ENCODE measurements around the gene EPC2. TPM values are rescaled to one million over a fixed set of nuclear protein-coding genes. Genes with fewer than 3 reads are reported as not detected.
"Not testable (repeated sequence)": the region's sequence is repeated elsewhere in the genome, so short reads cannot be mapped to it uniquely, and the experiment has no call there.

Gene EPC2
- polyA plus RNA-seq, 3 donors = 1.4 to 19.2 (median 2.0) TPM

- peaks cover 42% of the 10 kb centered on the region for H3K4me1 Mint-ChIP-seq
- no peak overlapping the region for H3K4me3 ChIP-seq (replicated peaks in 1 of 3; ENCODE audit: low read depth in 2 of 3, low read length in 3 of 3)
These were observed 14.5 kb downstream of the EPC2 start for GRCh38 chr2:148658807-148659722.

DNA sequence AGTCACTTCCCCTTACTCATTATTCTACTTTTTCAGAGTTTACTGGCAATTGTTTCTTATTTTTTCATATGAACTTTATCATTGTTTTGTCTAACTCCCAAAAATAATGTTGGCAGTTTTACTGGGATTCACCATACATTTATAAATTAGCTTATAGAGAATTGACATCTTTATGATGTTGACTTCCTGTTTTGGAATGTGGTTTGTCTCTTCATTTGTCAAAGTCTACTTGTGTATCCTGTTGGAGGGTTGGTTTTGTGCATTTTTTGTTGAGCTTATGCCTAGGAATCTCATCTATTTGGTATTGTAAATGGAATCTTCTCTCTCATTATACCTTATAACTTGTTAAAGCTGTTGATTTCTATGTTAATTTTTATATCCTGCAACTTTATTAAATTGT is 16.4 kb downstream of the EPC2 start:
- peaks cover 88% of the 10 kb centered on the region for H4K20me1 ChIP-seq (ENCODE audit: insufficient read depth, low read length)
- Mint-ChIP-seq H3K9me3 (no peaks in the 10 kb centered on the region), H3K4me3 (no peak overlapping the region), H3K4me1 (peaks cover 34% of the 10 kb centered on the region), H3K27ac (peak overlapping the region in 1 of 7 donors; percentile 52), H3K27me3 (ENCODE audit: low read depth in 3 of 3) (peaks cover 0 to 3% (median 1%) of the 10 kb centered on the region in 3 donors), H3K36me3 (peaks cover 0 to 3% of the 10 kb centered on the region in 2 donors)
- H3K79me2 ChIP-seq (ENCODE audit: insufficient read depth, low read length) = peaks cover 96% of the 10 kb centered on the region
- peak overlapping the region in 1 of 2 donors; percentile 7 for H3K27ac ChIP-seq (ENCODE audit: low read depth in 1 of 2, low read length in 2 of 2)
- no peak overlapping the region for H3K4me3 ChIP-seq (replicated peaks in 1 of 3; ENCODE audit: low read depth in 2 of 3, low read length in 3 of 3)
- no peaks in the 10 kb centered on the region for H3K9me3 ChIP-seq (replicated peaks in 1 of 2; ENCODE audit: control insufficient read depth in 1 of 2, insufficient read depth in 1 of 2, low read length in 2 of 2)
- no peak overlapping the region for H3K9ac ChIP-seq (ENCODE audit: insufficient read depth, low read length, poor library complexity, severe bottlenecking)
- no peak for DNase-seq
- no peak overlapping the region for H2AFZ ChIP-seq (ENCODE audit: insufficient read depth, low read depth, low read length, poor library complexity, severe bottlenecking)
- TF ChIP-seq, protein P1, sequence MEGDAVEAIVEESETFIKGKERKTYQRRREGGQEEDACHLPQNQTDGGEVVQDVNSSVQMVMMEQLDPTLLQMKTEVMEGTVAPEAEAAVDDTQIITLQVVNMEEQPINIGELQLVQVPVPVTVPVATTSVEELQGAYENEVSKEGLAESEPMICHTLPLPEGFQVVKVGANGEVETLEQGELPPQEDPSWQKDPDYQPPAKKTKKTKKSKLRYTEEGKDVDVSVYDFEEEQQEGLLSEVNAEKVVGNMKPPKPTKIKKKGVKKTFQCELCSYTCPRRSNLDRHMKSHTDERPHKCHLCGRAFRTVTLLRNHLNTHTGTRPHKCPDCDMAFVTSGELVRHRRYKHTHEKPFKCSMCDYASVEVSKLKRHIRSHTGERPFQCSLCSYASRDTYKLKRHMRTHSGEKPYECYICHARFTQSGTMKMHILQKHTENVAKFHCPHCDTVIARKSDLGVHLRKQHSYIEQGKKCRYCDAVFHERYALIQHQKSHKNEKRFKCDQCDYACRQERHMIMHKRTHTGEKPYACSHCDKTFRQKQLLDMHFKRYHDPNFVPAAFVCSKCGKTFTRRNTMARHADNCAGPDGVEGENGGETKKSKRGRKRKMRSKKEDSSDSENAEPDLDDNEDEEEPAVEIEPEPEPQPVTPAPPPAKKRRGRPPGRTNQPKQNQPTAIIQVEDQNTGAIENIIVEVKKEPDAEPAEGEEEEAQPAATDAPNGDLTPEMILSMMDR (IDR thresholded peaks at IDR 0.05) = no peak
- H3K36me3 ChIP-seq (replicated peaks in 1 of 2; ENCODE audit: control insufficient read depth in 1 of 2, insufficient read depth in 2 of 2, low read length in 2 of 2) = no peaks in the 10 kb centered on the region
- no peak overlapping the region for H3K4me2 ChIP-seq (replicated peaks; ENCODE audit: extremely low read depth, low read length, poor library complexity, severe bottlenecking)
- H3K4me1 ChIP-seq (ENCODE audit: control insufficient read depth in 1 of 2, insufficient read depth in 2 of 2, low read length in 2 of 2) = peaks cover 8 to 12% of the 10 kb centered on the region in 2 donors
- intact Hi-C loops (cut with micrococcal nuclease) = no loop called here
- no peaks in the 10 kb centered on the region for H3K27me3 ChIP-seq (ENCODE audit: control insufficient read depth in 2 of 2, insufficient read depth in 2 of 2, low read length in 2 of 2)

More at GRCh38 chr2:148658807-148659722, 14.5 kb downstream of the EPC2 start:
- no CpG with 5 or more reads among the region's 2 CpGs for WGBS (ENCODE audit: insufficient coverage)
- Histone ChIP-seq H3K27me3 (ENCODE audit: control insufficient read depth in 2 of 2, insufficient read depth in 2 of 2, low read length in 2 of 2) (no peaks in the 10 kb centered on the region), H3K4me1 (ENCODE audit: control insufficient read depth in 1 of 2, insufficient read depth in 2 of 2, low read length in 2 of 2) (peaks cover 8 to 12% of the 10 kb centered on the region in 2 donors), H3K9me3 (replicated peaks in 1 of 2; ENCODE audit: control insufficient read depth in 1 of 2, insufficient read depth in 1 of 2, low read length in 2 of 2) (no peaks in the 10 kb centered on the region), H3K27ac (ENCODE audit: low read depth in 1 of 2, low read length in 2 of 2) (peak overlapping the region in 1 of 2 donors; percentile 81), H3K36me3 (replicated peaks in 1 of 2; ENCODE audit: control insufficient read depth in 1 of 2, insufficient read depth in 2 of 2, low read length in 2 of 2) (no peaks in the 10 kb centered on the region), H3K79me2 (ENCODE audit: insufficient read depth, low read length) (peaks cover 96% of the 10 kb centered on the region), H3K9ac (ENCODE audit: insufficient read depth, low read length, poor library complexity, severe bottlenecking) (no peak overlapping the region), H2AFZ (ENCODE audit: insufficient read depth, low read depth, low read length, poor library complexity, severe bottlenecking) (no peak overlapping the region), H3K4me2 (replicated peaks; ENCODE audit: extremely low read depth, low read length, poor library complexity, severe bottlenecking) (peak overlapping the region; percentile 36), H4K20me1 (ENCODE audit: insufficient read depth, low read length) (peaks cover 88% of the 10 kb centered on the region)
- Mint-ChIP-seq H3K9me3 (no peaks in the 10 kb centered on the region), H3K27me3 (ENCODE audit: low read depth in 3 of 3) (peaks cover 0 to 3% (median 1%) of the 10 kb centered on the region in 3 donors), H3K27ac (peak overlapping the region; percentile 68 to 95 (median 92)), H3K4me3 (peak overlapping the region; percentile 34 to 53), H3K36me3 (peaks cover under 1 to 3% of the 10 kb centered on the region in 2 donors)
- TF ChIP-seq, protein P1 (IDR thresholded peaks at IDR 0.05) = no peak
- intact Hi-C loops (cut with micrococcal nuclease) = no loop called here
- peak; percentile 68 to 76 (median 72) for DNase-seq

DNA sequence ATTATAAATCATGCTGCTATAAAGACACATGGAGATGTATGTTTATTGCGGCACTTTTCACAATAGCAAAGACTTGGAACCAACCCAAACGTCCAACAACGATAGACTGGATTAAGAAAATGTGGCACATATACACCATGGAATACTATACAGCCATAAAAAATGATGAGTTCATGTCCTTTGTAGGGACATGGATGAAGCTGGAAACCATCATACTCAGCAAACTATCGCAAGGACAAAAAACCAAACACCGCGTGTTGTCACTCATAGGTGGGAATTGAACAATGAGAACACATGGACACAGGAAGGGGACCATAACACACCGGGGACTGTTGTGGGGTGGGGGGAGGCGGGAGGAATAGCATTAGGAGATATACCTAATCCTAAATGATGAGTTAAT is 17.8 kb downstream of the EPC2 start:
- peaks cover 96% of the 10 kb centered on the region for H3K79me2 ChIP-seq (ENCODE audit: insufficient read depth, low read length)
- H3K4me1 ChIP-seq (ENCODE audit: control insufficient read depth in 1 of 2, insufficient read depth in 2 of 2, low read length in 2 of 2) = peaks cover 8 to 18% of the 10 kb centered on the region in 2 donors
- H3K27me3 Mint-ChIP-seq (ENCODE audit: low read depth in 3 of 3); H3K36me3 ChIP-seq (replicated peaks in 1 of 2; ENCODE audit: control insufficient read depth in 1 of 2, insufficient read depth in 2 of 2, low read length in 2 of 2); H3K27me3 ChIP-seq (ENCODE audit: control insufficient read depth in 2 of 2, insufficient read depth in 2 of 2, low read length in 2 of 2); H3K4me3 Mint-ChIP-seq; H3K27ac Mint-ChIP-seq; H3K36me3 Mint-ChIP-seq; H3K4me2 ChIP-seq (replicated peaks; ENCODE audit: extremely low read depth, low read length, poor library complexity, severe bottlenecking); H3K4me3 ChIP-seq (replicated peaks in 1 of 3; ENCODE audit: low read depth in 2 of 3, low read length in 3 of 3); H3K9me3 ChIP-seq (replicated peaks in 1 of 2; ENCODE audit: control insufficient read depth in 1 of 2, insufficient read depth in 1 of 2, low read length in 2 of 2); H2AFZ ChIP-seq (ENCODE audit: insufficient read depth, low read depth, low read length, poor library complexity, severe bottlenecking); H3K9me3 Mint-ChIP-seq; intact Hi-C loops (cut with micrococcal nuclease); H3K27ac ChIP-seq (ENCODE audit: low read depth in 1 of 2, low read length in 2 of 2); DNase-seq; H3K9ac ChIP-seq (ENCODE audit: insufficient read depth, low read length, poor library complexity, severe bottlenecking): not testable (repeated sequence)
- no CpG with 5 or more reads among the region's 8 CpGs for WGBS (ENCODE audit: insufficient coverage)
- H3K4me1 Mint-ChIP-seq = peaks cover 35% of the 10 kb centered on the region
- H4K20me1 ChIP-seq (ENCODE audit: insufficient read depth, low read length) = peaks cover 88% of the 10 kb centered on the region
